ENCODE data around the gene FSTL4.

Gene FSTL4

DNA sequence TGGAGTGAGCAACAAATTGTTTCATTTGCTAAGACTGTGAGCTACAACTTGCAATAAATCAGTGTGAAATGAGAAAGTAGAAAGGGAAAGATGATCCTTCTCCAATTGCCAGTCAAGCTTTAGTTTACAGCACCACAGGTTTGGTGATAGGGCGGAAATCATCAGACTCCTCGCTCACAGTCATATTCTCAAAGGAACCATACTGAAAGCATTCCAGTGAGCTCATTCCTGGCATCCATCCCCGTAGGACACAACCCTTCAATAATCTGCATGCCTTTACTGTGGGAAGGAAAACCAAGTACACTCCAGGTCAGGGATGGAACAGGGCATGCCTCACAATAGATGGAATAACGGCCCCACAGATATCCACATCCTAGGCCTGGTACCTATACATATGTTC is 80.7 kb downstream of the FSTL4 start:
- Histone ChIP-seq H3F3A (ENCODE audit: insufficient read depth, low read length) (no peaks in the 10 kb centered on the region), H2AFZ (ENCODE audit: low read length) (no peak overlapping the region)
- TF ChIP-seq EZH2 (optimal IDR thresholded peaks at IDR 0.05; ENCODE audit: low read depth, low read length) (no peak), EZH2phosphoT487 (IDR thresholded peaks at IDR 0.05; ENCODE audit: low read length) (no peak)
- TF ChIP-seq, protein P1, sequence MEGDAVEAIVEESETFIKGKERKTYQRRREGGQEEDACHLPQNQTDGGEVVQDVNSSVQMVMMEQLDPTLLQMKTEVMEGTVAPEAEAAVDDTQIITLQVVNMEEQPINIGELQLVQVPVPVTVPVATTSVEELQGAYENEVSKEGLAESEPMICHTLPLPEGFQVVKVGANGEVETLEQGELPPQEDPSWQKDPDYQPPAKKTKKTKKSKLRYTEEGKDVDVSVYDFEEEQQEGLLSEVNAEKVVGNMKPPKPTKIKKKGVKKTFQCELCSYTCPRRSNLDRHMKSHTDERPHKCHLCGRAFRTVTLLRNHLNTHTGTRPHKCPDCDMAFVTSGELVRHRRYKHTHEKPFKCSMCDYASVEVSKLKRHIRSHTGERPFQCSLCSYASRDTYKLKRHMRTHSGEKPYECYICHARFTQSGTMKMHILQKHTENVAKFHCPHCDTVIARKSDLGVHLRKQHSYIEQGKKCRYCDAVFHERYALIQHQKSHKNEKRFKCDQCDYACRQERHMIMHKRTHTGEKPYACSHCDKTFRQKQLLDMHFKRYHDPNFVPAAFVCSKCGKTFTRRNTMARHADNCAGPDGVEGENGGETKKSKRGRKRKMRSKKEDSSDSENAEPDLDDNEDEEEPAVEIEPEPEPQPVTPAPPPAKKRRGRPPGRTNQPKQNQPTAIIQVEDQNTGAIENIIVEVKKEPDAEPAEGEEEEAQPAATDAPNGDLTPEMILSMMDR (IDR thresholded peaks at IDR 0.05; ENCODE audit: low read length): no peak

DNA sequence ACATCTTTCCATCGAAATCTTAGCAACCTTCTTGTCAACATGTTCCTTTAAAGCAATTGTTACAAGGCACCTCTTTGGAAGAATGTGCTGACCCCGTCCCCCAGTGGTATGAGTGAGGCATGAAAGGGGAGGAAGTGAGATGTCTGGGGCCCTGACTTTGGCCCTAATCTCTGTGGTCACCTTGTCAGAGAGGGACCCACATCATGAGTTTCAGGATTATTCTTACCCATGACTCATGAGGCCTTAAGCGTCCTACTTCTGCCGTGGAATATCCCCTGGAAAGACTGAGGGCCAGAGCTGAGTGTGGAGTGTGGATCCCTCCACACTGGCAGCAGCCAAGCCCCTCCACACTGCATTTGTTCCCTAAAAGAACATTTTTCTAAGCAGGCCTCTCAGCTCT is 81.2 kb downstream of the FSTL4 start:
- no peaks in the 10 kb centered on the region for H3K9me2 ChIP-seq (replicated peaks; ENCODE audit: insufficient read depth, low read length)
- H3K4me2 ChIP-seq (ENCODE audit: low read depth, low read length): no peak overlapping the region
- no peak overlapping the region for H3K9ac ChIP-seq (ENCODE audit: low read length)
- H3K27ac ChIP-seq (ENCODE audit: low read length): no peak overlapping the region
- no peaks in the 10 kb centered on the region for H4K20me1 ChIP-seq (ENCODE audit: insufficient read depth, low read length)
- no peak for TF ChIP-seq EZH2 (optimal IDR thresholded peaks at IDR 0.05; ENCODE audit: low read depth, low read length)
- TF ChIP-seq, protein P1 (IDR thresholded peaks at IDR 0.05; ENCODE audit: low read length): no peak
- TF ChIP-seq EZH2phosphoT487 (IDR thresholded peaks at IDR 0.05; ENCODE audit: low read length): no peak
- no peaks in the 10 kb centered on the region for H3K9me3 ChIP-seq (replicated peaks; ENCODE audit: insufficient read depth, low read length)
- H3K4me3 ChIP-seq (ENCODE audit: low read length): no peak overlapping the region
- H3K4me1 ChIP-seq (ENCODE audit: low read length): no peaks in the 10 kb centered on the region
- peak; percentile 17 for DNase-seq
- H3F3A ChIP-seq (ENCODE audit: insufficient read depth, low read length): no peaks in the 10 kb centered on the region
- no peaks in the 10 kb centered on the region for H3K36me3 ChIP-seq (replicated peaks; ENCODE audit: insufficient read depth, low read length)
- no peaks in the 10 kb centered on the region for H3K27me3 ChIP-seq (replicated peaks; ENCODE audit: insufficient read depth, low read length)
- H3K79me2 ChIP-seq (ENCODE audit: low read length): no peaks in the 10 kb centered on the region
- H2AFZ ChIP-seq (ENCODE audit: low read length): no peak overlapping the region

More for the DNA sequence above, 80.7 kb downstream of the FSTL4 start:
- Histone ChIP-seq H3K4me3 (ENCODE audit: low read length) (no peak overlapping the region), H3K9ac (ENCODE audit: low read length) (no peak overlapping the region), H3K9me2 (replicated peaks; ENCODE audit: insufficient read depth, low read length) (no peaks in the 10 kb centered on the region), H3K9me3 (replicated peaks; ENCODE audit: insufficient read depth, low read length) (no peaks in the 10 kb centered on the region), H3K4me2 (ENCODE audit: low read depth, low read length) (no peak overlapping the region), H3K27me3 (replicated peaks; ENCODE audit: insufficient read depth, low read length) (no peaks in the 10 kb centered on the region), H4K20me1 (ENCODE audit: insufficient read depth, low read length) (no peaks in the 10 kb centered on the region), H3K36me3 (replicated peaks; ENCODE audit: insufficient read depth, low read length) (no peaks in the 10 kb centered on the region), H3K79me2 (ENCODE audit: low read length) (no peaks in the 10 kb centered on the region), H3K27ac (ENCODE audit: low read length) (no peak overlapping the region), H3K4me1 (ENCODE audit: low read length) (no peaks in the 10 kb centered on the region)
- DNase-seq: no peak

DNA sequence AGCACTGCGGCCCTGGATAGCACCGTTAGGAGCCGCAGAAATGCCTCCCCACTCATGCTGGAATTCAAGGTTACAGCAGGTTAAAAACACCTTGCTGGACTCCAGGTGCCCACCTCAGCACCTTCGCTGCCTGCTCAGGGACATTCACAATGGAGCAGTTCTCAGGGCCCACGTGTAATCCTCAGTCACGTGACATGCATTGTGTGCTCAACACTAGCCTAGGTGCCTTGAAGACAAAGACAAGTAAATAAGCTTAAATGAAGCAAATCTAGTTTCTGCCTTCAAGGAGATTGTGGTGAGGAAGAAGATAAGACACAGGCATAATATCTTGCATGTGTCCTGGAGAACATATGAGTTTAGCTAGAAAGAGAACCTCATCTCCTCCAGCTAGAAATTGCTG is 82.1 kb downstream of the FSTL4 start:
- DNase-seq: no peak
- no peak for TF ChIP-seq EZH2 (optimal IDR thresholded peaks at IDR 0.05; ENCODE audit: low read depth, low read length)
- H3K4me3 ChIP-seq (ENCODE audit: low read length): no peak overlapping the region
- no peak overlapping the region for H3K9ac ChIP-seq (ENCODE audit: low read length)
- no peaks in the 10 kb centered on the region for H3K79me2 ChIP-seq (ENCODE audit: low read length)
- H3K4me1 ChIP-seq (ENCODE audit: low read length): no peaks in the 10 kb centered on the region
- H3K9me3 ChIP-seq (replicated peaks; ENCODE audit: insufficient read depth, low read length): no peaks in the 10 kb centered on the region
- no peak overlapping the region for H3K4me2 ChIP-seq (ENCODE audit: low read depth, low read length)
- no peaks in the 10 kb centered on the region for H3K9me2 ChIP-seq (replicated peaks; ENCODE audit: insufficient read depth, low read length)
- no peaks in the 10 kb centered on the region for H4K20me1 ChIP-seq (ENCODE audit: insufficient read depth, low read length)
- no peak overlapping the region for H3K27ac ChIP-seq (ENCODE audit: low read length)
- H3F3A ChIP-seq (ENCODE audit: insufficient read depth, low read length): no peaks in the 10 kb centered on the region
- no peaks in the 10 kb centered on the region for H3K36me3 ChIP-seq (replicated peaks; ENCODE audit: insufficient read depth, low read length)
- H2AFZ ChIP-seq (ENCODE audit: low read length): no peak overlapping the region
- no peaks in the 10 kb centered on the region for H3K27me3 ChIP-seq (replicated peaks; ENCODE audit: insufficient read depth, low read length)

DNA sequence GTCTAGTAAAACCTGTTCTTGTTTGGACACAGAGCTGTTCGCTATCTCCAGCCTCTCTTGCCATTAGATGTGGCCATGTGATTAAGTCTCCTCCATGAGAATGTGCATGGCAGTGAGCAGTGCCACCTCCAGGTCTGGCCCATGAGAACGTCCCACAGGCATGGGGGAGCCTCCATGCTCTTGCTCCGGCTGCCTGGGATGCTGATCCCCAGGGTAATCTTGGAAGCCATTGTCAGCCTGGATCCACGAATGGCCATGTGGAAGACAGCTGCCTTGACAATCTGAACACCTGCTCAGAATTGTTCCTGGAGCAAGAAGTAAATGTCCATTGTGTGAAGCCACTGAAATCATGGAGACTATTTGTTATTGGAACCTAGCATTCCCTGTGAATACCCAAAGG is 83.5 kb downstream of the FSTL4 start:
- H3K4me1 ChIP-seq (ENCODE audit: low read length): no peaks in the 10 kb centered on the region
- no peaks in the 10 kb centered on the region for H4K20me1 ChIP-seq (ENCODE audit: insufficient read depth, low read length)
- no peaks in the 10 kb centered on the region for H3K9me2 ChIP-seq (replicated peaks; ENCODE audit: insufficient read depth, low read length)
- H3K27ac ChIP-seq (ENCODE audit: low read length): no peak overlapping the region
- no peak overlapping the region for H3K9ac ChIP-seq (ENCODE audit: low read length)
- TF ChIP-seq EZH2 (optimal IDR thresholded peaks at IDR 0.05; ENCODE audit: low read depth, low read length) (no peak), EZH2phosphoT487 (IDR thresholded peaks at IDR 0.05; ENCODE audit: low read length) (no peak)
- TF ChIP-seq, protein P1 (IDR thresholded peaks at IDR 0.05; ENCODE audit: low read length): no peak
- no peaks in the 10 kb centered on the region for H3K36me3 ChIP-seq (replicated peaks; ENCODE audit: insufficient read depth, low read length)
- H3F3A ChIP-seq (ENCODE audit: insufficient read depth, low read length): no peaks in the 10 kb centered on the region
- H3K79me2 ChIP-seq (ENCODE audit: low read length): no peaks in the 10 kb centered on the region
- H3K27me3 ChIP-seq (replicated peaks; ENCODE audit: insufficient read depth, low read length): no peaks in the 10 kb centered on the region
- no peak overlapping the region for H2AFZ ChIP-seq (ENCODE audit: low read length)
- no peaks in the 10 kb centered on the region for H3K9me3 ChIP-seq (replicated peaks; ENCODE audit: insufficient read depth, low read length)
- no peak for DNase-seq
- H3K4me3 ChIP-seq (ENCODE audit: low read length): no peak overlapping the region
- no peak overlapping the region for H3K4me2 ChIP-seq (ENCODE audit: low read depth, low read length)
